ENCODE data around the gene LRRC8E.

Gene LRRC8E

GRCh38 chr19:7912144-7912696 is 23.9 kb downstream of the LRRC8E start:
- no peak overlapping the region for H3K4me3 ChIP-seq (ENCODE audit: low read length)
- no peak for TF ChIP-seq CTCF (conservative IDR thresholded peaks at IDR 0.05; ENCODE audit: low read length)

GRCh38 chr19:7912697-7913564 is 24.6 kb downstream of the LRRC8E start:
- no peak overlapping the region for H3K4me3 ChIP-seq (ENCODE audit: low read length)
- DNase-seq (ENCODE audit: low read depth): no peak
- TF ChIP-seq CTCF (conservative IDR thresholded peaks at IDR 0.05; ENCODE audit: low read length): no peak

More at GRCh38 chr19:7912144-7912696, 23.9 kb downstream of the LRRC8E start:
- no peak for DNase-seq (ENCODE audit: low read depth)

DNA sequence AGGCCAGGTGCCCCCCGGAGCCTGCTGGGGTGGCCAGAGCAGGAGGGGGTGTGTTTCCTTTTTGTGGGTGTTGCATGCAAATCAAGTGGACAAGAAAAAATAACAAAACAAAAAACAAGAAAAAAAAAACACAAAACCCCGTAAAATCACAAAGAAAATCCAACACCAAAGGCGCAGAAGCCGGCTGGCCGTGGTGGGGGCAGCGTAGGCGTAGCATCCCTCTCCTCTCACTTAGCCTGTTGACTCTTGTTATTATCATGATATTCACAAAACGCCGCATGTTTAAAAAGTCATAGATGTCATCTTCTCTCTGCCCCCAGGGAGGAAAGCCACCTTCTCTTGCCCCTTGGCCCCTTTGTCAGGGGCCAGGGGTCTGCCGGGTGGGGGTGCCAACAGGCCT is 25.3 kb downstream of the LRRC8E start:
- no peak for DNase-seq (ENCODE audit: low read depth)
- H3K4me3 ChIP-seq (ENCODE audit: low read length): no peak overlapping the region
- TF ChIP-seq CTCF (conservative IDR thresholded peaks at IDR 0.05; ENCODE audit: low read length): no peak

- no peak for TF ChIP-seq CTCF (conservative IDR thresholded peaks at IDR 0.05; ENCODE audit: low read length)
- DNase-seq (ENCODE audit: low read depth): no peak
- H3K4me3 ChIP-seq (ENCODE audit: low read length): no peak overlapping the region
Measured at GRCh38 chr19:7914099-7914498, 25.8 kb downstream of the LRRC8E start.

DNA sequence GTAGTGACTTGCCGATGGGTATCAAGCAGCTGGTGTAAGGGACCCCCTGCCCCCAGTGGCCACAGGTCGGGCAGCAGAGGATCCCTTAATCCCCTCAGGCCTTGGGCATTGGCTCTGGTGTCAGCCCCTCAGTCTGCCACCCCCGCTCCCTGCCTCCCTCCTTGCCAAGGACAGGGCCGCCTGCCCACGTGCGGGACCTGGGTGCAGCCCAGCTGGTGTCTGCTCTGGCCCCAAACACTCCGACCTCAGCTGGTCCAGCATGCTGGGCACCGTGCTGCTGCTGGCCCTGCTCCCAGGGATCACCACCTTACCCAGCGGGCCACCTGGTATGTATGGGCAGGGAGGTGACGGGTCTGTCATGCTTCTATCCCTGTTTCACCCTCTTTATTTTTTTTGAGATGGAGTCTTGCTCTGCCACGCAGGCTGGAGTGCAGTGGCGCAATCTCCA is 26.3 kb downstream of the LRRC8E start, which contains the start of gene TGFBR3L:
Gene TGFBR3L, plus strand, starts transcription at position 233 of the 448 bp plus-strand sequence.
- no peak for TF ChIP-seq CTCF (conservative IDR thresholded peaks at IDR 0.05; ENCODE audit: low read length)
- no peak for DNase-seq (ENCODE audit: low read depth)
- peak within 1 kb of the TSS; percentile 54 for H3K4me3 ChIP-seq (ENCODE audit: low read length)

GRCh38 chr19:7915250-7916102 is 27.2 kb downstream of the LRRC8E start:
- no peak for TF ChIP-seq CTCF (conservative IDR thresholded peaks at IDR 0.05; ENCODE audit: low read length)
- no peak for DNase-seq (ENCODE audit: low read depth)
- peak overlapping the region; percentile 54 for H3K4me3 ChIP-seq (ENCODE audit: low read length)
